H9 (cell line): ENCODE data around the gene CYTIP. TPM values are rescaled to one million over a fixed set of nuclear protein-coding genes. Genes with fewer than 3 reads are reported as not detected.

Experiments used
- DNase-seq: peaks from one replicate; pipeline ENCODE4 v3.0.0-alpha.2; 2017
- H2AFZ ChIP-seq: one replicate; pipeline ENCODE4 v1.6.1; 2013; ENCODE audit warnings: mild to moderate bottlenecking, low read length, control low read depth, moderate library complexity
- H2AK5ac ChIP-seq: 2 replicates; pipeline ENCODE4 v1.6.1; 2013; ENCODE audit warnings: low read length, control low read depth, mixed read lengths; ENCODE audit not compliant: insufficient read length
- H2BK120ac ChIP-seq: one replicate; pipeline ENCODE4 v1.6.1; 2013; ENCODE audit warnings: low read depth, mild to moderate bottlenecking, low read length, control low read depth, inconsistent platforms; ENCODE audit not compliant: poor library complexity, severe bottlenecking
- H2BK12ac ChIP-seq: 2 replicates; pipeline ENCODE4 v1.6.1; 2013; ENCODE audit warnings: low read length, control low read depth, mixed read lengths, low read depth; ENCODE audit not compliant: insufficient read length
- H2BK15ac ChIP-seq: 2 replicates; pipeline ENCODE4 v1.6.1; 2013; ENCODE audit warnings: low read depth, low read length, control low read depth
- H2BK20ac ChIP-seq: one replicate; pipeline ENCODE4 v1.6.1; 2013; ENCODE audit warnings: low read depth, mild to moderate bottlenecking, low read length, control low read depth, inconsistent platforms; ENCODE audit not compliant: poor library complexity, severe bottlenecking
- H2BK5ac ChIP-seq: 2 replicates; pipeline ENCODE4 v1.6.1; 2013; ENCODE audit warnings: low read length, control low read depth, mixed read lengths; ENCODE audit not compliant: insufficient read length
- H3K14ac ChIP-seq: 2 replicates; pipeline ENCODE4 v1.6.1; 2013; ENCODE audit warnings: low read length, control low read depth; ENCODE audit not compliant: insufficient read depth
- H3K18ac ChIP-seq: 2 replicates; pipeline ENCODE4 v1.6.1; 2013; ENCODE audit warnings: low read depth, mild to moderate bottlenecking, mixed read lengths, low read length, control low read depth; ENCODE audit not compliant: insufficient read length
- H3K23ac ChIP-seq: 2 replicates; pipeline ENCODE4 v1.6.1; 2013; ENCODE audit warnings: low read length, control low read depth, mixed read lengths, low read depth; ENCODE audit not compliant: insufficient read length
- H3K23me2 ChIP-seq: 2 replicates; pipeline ENCODE4 v1.6.1; 2013; ENCODE audit warnings: low read depth, mild to moderate bottlenecking, mixed read lengths, low read length, control low read depth; ENCODE audit not compliant: insufficient read length, poor library complexity, severe bottlenecking
- H3K27ac ChIP-seq: 2 replicates; pipeline ENCODE4 v1.5.1; 2013; ENCODE audit warnings: low read length, control low read depth, mixed read lengths, low read depth; ENCODE audit not compliant: insufficient read length
- H3K27me3 ChIP-seq: 2 replicates; pipeline ENCODE4 v1.6.1; 2013; ENCODE audit warnings: low read length, control low read depth, inconsistent platforms; ENCODE audit not compliant: insufficient read depth
- H3K4ac ChIP-seq: 2 replicates; pipeline ENCODE4 v1.6.1; 2013; ENCODE audit warnings: low read depth, mild to moderate bottlenecking, control low read depth, inconsistent platforms, low read length, moderate library complexity
- H3K4me1 ChIP-seq: 2 replicates; pipeline ENCODE4 v1.6.1; 2013; ENCODE audit warnings: low read length, control low read depth, inconsistent platforms; ENCODE audit not compliant: insufficient read depth
- H3K4me2 ChIP-seq: 2 replicates; pipeline ENCODE4 v1.6.1; 2013; ENCODE audit warnings: low read length, control low read depth, mixed read lengths; ENCODE audit not compliant: insufficient read length, insufficient read depth
- H3K56ac ChIP-seq: 2 replicates; pipeline ENCODE4 v1.6.1; 2013; ENCODE audit warnings: low read depth, mild to moderate bottlenecking, mixed read lengths, low read length, control low read depth; ENCODE audit not compliant: insufficient read length
- H3K79me1 ChIP-seq: 2 replicates; pipeline ENCODE4 v1.6.1; 2013; ENCODE audit warnings: low read depth, mild to moderate bottlenecking, moderate library complexity, low read length, control low read depth, inconsistent platforms; ENCODE audit not compliant: insufficient read depth, poor library complexity, severe bottlenecking
- H3K79me2 ChIP-seq: 2 replicates; pipeline ENCODE4 v1.6.1; 2013; ENCODE audit warnings: low read length, control low read depth, inconsistent platforms; ENCODE audit not compliant: insufficient read depth
- H3K9ac ChIP-seq: 2 replicates; pipeline ENCODE4 v1.6.1; 2013; ENCODE audit warnings: low read length, control low read depth, mixed read lengths; ENCODE audit not compliant: insufficient read length; ENCODE audit errors: extremely low read depth
- H3K9me3 ChIP-seq: one replicate; pipeline ENCODE4 v1.6.1; 2013; ENCODE audit warnings: low read depth, low read length, inconsistent platforms; ENCODE audit not compliant: control insufficient read depth
- H3T11ph ChIP-seq: one replicate; pipeline ENCODE4 v1.6.1; 2013; ENCODE audit warnings: mild to moderate bottlenecking, low read length, control low read depth, inconsistent platforms
- H4K20me1 ChIP-seq: one replicate; pipeline ENCODE4 v1.6.1; 2013; ENCODE audit not compliant: control insufficient read depth, insufficient read length, insufficient read depth
- H4K5ac ChIP-seq: 2 replicates; pipeline ENCODE4 v1.6.1; 2013; ENCODE audit warnings: low read depth, mild to moderate bottlenecking, mixed read lengths, low read length, control low read depth; ENCODE audit not compliant: insufficient read length
- H4K8ac ChIP-seq: replicated peaks from 2 replicates; pipeline ENCODE4 v1.6.1; 2013; ENCODE audit warnings: low read length, control low read depth, mixed read lengths, low read depth; ENCODE audit not compliant: insufficient read length
- H4K91ac ChIP-seq: 2 replicates; pipeline ENCODE4 v1.6.1; 2013; ENCODE audit warnings: low read depth, mild to moderate bottlenecking, moderate library complexity, mixed read lengths, low read length, control low read depth; ENCODE audit not compliant: insufficient read length
- H3K27ac Mint-ChIP-seq, 3 experiments: 2 replicates in 2 of 3; 3 replicates in 1 of 3; pipeline ENCODE4 v1.8.0; 2020 to 2021; ENCODE audit warnings: mixed read lengths in 3 of 3, mild to moderate bottlenecking in 1 of 3, moderate library complexity in 1 of 3
- H3K27me3 Mint-ChIP-seq: 2 replicates; pipeline ENCODE4 v1.8.0; 2021; ENCODE audit warnings: low read depth, mild to moderate bottlenecking, moderate library complexity, mixed read lengths
- H3K36me3 Mint-ChIP-seq, 3 experiments: 2 replicates in 2 of 3; 3 replicates in 1 of 3; pipeline ENCODE4 v1.8.0; 2020 to 2021; ENCODE audit warnings: low read depth in 3 of 3, mixed read lengths in 3 of 3; ENCODE audit not compliant: insufficient read depth in 1 of 3
- H3K4me1 Mint-ChIP-seq, 2 experiments: 2 replicates each; pipeline ENCODE4 v1.8.0; 2020; ENCODE audit warnings: mixed read lengths in 2 of 2
- H3K4me3 Mint-ChIP-seq, 2 experiments: 2 replicates in 1 of 2; 3 replicates in 1 of 2; pipeline ENCODE4 v1.8.0; 2020 to 2021; ENCODE audit warnings: mild to moderate bottlenecking in 2 of 2, mixed read lengths in 2 of 2, moderate library complexity in 1 of 2
- H3K9me3 Mint-ChIP-seq, 2 experiments: 2 replicates in 1 of 2; 3 replicates in 1 of 2; pipeline ENCODE4 v1.8.0; 2020; ENCODE audit warnings: mild to moderate bottlenecking in 2 of 2, mixed read lengths in 2 of 2, moderate library complexity in 1 of 2
- CTCF ChIP-seq: fragments of 200-600 bp; sonication (generic); conservative IDR thresholded peaks from 3 replicates; pipeline ENCODE4 v1.8.0; 2021; ENCODE audit warnings: antibody characterized with exemption, mild to moderate bottlenecking
- WGBS: extraction: QIAGEN DNeasy Blood & Tissue Kit; methylation state at CpG from one replicate; pipeline ENCODE4 v1.1.7; 2013; ENCODE audit warnings: missing lambda C conversion rate, low lambda C conversion rate, mixed read lengths; ENCODE audit not compliant: insufficient read length; ENCODE audit errors: extremely low coverage; 5-methylcytosine and 5-hydroxymethylcytosine counted together
- total RNA-seq: library from RNA; stranded (reverse); gene quantifications from 2 replicates; pipeline ENCODE4 v1.2.1, GENCODE V29; 2021

Gene CYTIP
- total RNA-seq, 1 experiment from 2014 or later: 0.28 TPM

GRCh38 chr2:157440404-157441071 lies 3.4 kb downstream of the CYTIP start:
- Histone ChIP-seq H4K20me1 (no peaks in the 10 kb centered on the region), H3K4ac (no peak overlapping the region), H3K79me2 (no peaks in the 10 kb centered on the region), H3K9me3 (no peaks in the 10 kb centered on the region), H3K27ac (no peak overlapping the region), H3T11ph (no peak overlapping the region), H4K91ac (no peak overlapping the region), H3K27me3 (no peaks in the 10 kb centered on the region), H3K56ac (no peak overlapping the region), H3K14ac (no peak overlapping the region), H3K23me2 (no peaks in the 10 kb centered on the region), H3K18ac (no peak overlapping the region), H3K79me1 (no peaks in the 10 kb centered on the region), H2BK5ac (no peak overlapping the region), H3K23ac (no peak overlapping the region), H4K8ac (no peak overlapping the region), H3K4me1 (no peaks in the 10 kb centered on the region), H2BK20ac (no peak overlapping the region), H2BK12ac (no peak overlapping the region), H2BK15ac (no peak overlapping the region), H3K9ac (no peak overlapping the region), H3K4me2 (no peak overlapping the region), H2BK120ac (no peak overlapping the region), H4K5ac (no peak overlapping the region), H2AK5ac (no peak overlapping the region), H2AFZ (no peak overlapping the region)
- Mint-ChIP-seq H3K27ac (no peak overlapping the region; a peak in 1 of 7 replicates), H3K36me3 (no peaks in the 10 kb centered on the region), H3K9me3 (no peaks in the 10 kb centered on the region), H3K4me1 (no peaks in the 10 kb centered on the region), H3K4me3 (no peak overlapping the region), H3K27me3 (no peaks in the 10 kb centered on the region)
- no CpG with 5 or more reads among the region's 5 CpGs for WGBS
- DNase-seq: no peak
- no peak for TF ChIP-seq CTCF
